SU-DHL-6 (cell line): ENCODE results near the gene TEX55.

Source experiments
- H2AFZ ChIP-seq: fragments of 200-600 bp; sonication (generic); 2 replicates; pipeline ENCODE4 v1.6.1; 2014; ENCODE audit warnings: low read depth, mild to moderate bottlenecking, moderate library complexity, mixed read lengths, antibody characterized with exemption, low read length; ENCODE audit not compliant: severe bottlenecking
- H3F3A ChIP-seq: fragments of 200-600 bp; shearing (Covaris generic); 2 replicates; pipeline ENCODE4 v1.6.0; 2016; ENCODE audit warnings: antibody characterized with exemption, mild to moderate bottlenecking; ENCODE audit not compliant: insufficient read depth
- H3K27ac ChIP-seq: fragments of 200-600 bp; sonication (generic); 2 replicates; pipeline ENCODE4 v1.5.1; 2016; ENCODE audit warnings: low read depth, mild to moderate bottlenecking, low read length, moderate library complexity, mixed read lengths
- H3K27me3 ChIP-seq: fragments of 200-600 bp; sonication (generic), shearing (Covaris generic); 2 replicates; pipeline ENCODE4 v1.6.0; 2014; ENCODE audit warnings: mild to moderate bottlenecking, low read length
- H3K36me3 ChIP-seq: fragments of 200-600 bp; sonication (generic); 2 replicates; pipeline ENCODE4 v1.6.1; 2014; ENCODE audit warnings: mild to moderate bottlenecking, low read length, mixed read lengths
- H3K4me2 ChIP-seq: fragments of 300-600, 200-600 bp; shearing (Covaris generic), sonication (generic); 2 replicates; pipeline ENCODE4 v1.6.0; 2014; ENCODE audit warnings: low read length, low read depth, mild to moderate bottlenecking; ENCODE audit not compliant: poor library complexity, severe bottlenecking
- H3K4me3 ChIP-seq: fragments of 200-600 bp; sonication (generic); 2 replicates; pipeline ENCODE4 v1.5.1; 2014; ENCODE audit warnings: antibody characterized with exemption, low read length, mild to moderate bottlenecking, mixed read lengths; ENCODE audit not compliant: insufficient read depth, poor library complexity, severe bottlenecking
- H3K79me2 ChIP-seq: fragments of 200-600 bp; sonication (generic); 2 replicates; pipeline ENCODE4 v1.6.1; 2014; ENCODE audit warnings: mild to moderate bottlenecking, low read length, moderate library complexity; ENCODE audit not compliant: insufficient read depth
- H3K9ac ChIP-seq: fragments of 200-600 bp; sonication (generic); 2 replicates; pipeline ENCODE4 v1.7.0; 2014; ENCODE audit warnings: mild to moderate bottlenecking, low read length
- H3K9me2 ChIP-seq: fragments of 200-600 bp; sonication (generic); replicated peaks from 2 replicates; pipeline ENCODE4 v1.6.1; 2014; ENCODE audit warnings: low read length; ENCODE audit not compliant: insufficient read depth
- H3K9me3 ChIP-seq: fragments of 200-600 bp; sonication (generic); 2 replicates; pipeline ENCODE4 v1.6.1; 2014; ENCODE audit warnings: low read length, mixed read lengths; ENCODE audit not compliant: insufficient read depth
- H4K20me1 ChIP-seq: fragments of 200-600 bp; sonication (generic); 2 replicates; pipeline ENCODE4 v1.6.1; 2014; ENCODE audit warnings: low read depth, mild to moderate bottlenecking, antibody characterized with exemption, low read length, moderate library complexity, mixed read lengths
- CTCF ChIP-seq: fragments of 200-600 bp; sonication (generic); IDR thresholded peaks from one replicate; pipeline ENCODE4 v1.5.1; 2017; ENCODE audit warnings: antibody characterized with exemption, mild to moderate bottlenecking, low read length, moderate library complexity; ENCODE audit not compliant: insufficient read depth, poor library complexity, severe bottlenecking
- EZH2phosphoT487 ChIP-seq: fragments of 200-600 bp; sonication (generic), shearing (Covaris generic); conservative IDR thresholded peaks from 2 replicates; pipeline ENCODE4 v1.6.1; 2018; ENCODE audit warnings: mild to moderate bottlenecking, antibody characterized with exemption, low read length, moderate library complexity, mixed read lengths

Gene TEX55

GRCh38 chr3:119175872-119176756 is 30.1 kb downstream of the TEX55 start:
- Histone ChIP-seq H3K79me2 (no peaks in the 10 kb centered on the region), H4K20me1 (no peaks in the 10 kb centered on the region), H3K9ac (no peak overlapping the region), H3K4me3 (no peak overlapping the region), H3K9me2 (no peaks in the 10 kb centered on the region), H3K9me3 (no peaks in the 10 kb centered on the region), H3K4me2 (no peak overlapping the region), H2AFZ (no peak overlapping the region), H3K27ac (no peak overlapping the region), H3K27me3 (no peaks in the 10 kb centered on the region), H3K36me3 (no peaks in the 10 kb centered on the region), H3F3A (no peaks in the 10 kb centered on the region)
- TF ChIP-seq EZH2phosphoT487 (no peak), CTCF (no peak)

GRCh38 chr3:119176778-119177177 is 30.8 kb downstream of the TEX55 start:
- no peak for TF ChIP-seq CTCF
- TF ChIP-seq EZH2phosphoT487: no peak
- Histone ChIP-seq H3K4me2 (no peak overlapping the region), H3K9ac (no peak overlapping the region), H3K27ac (no peak overlapping the region), H3K9me2 (no peaks in the 10 kb centered on the region), H3K9me3 (no peaks in the 10 kb centered on the region), H3F3A (no peaks in the 10 kb centered on the region), H3K27me3 (no peaks in the 10 kb centered on the region), H4K20me1 (no peaks in the 10 kb centered on the region), H2AFZ (no peak overlapping the region), H3K79me2 (no peaks in the 10 kb centered on the region), H3K4me3 (no peak overlapping the region), H3K36me3 (no peaks in the 10 kb centered on the region)

- Histone ChIP-seq H3K36me3 (no peaks in the 10 kb centered on the region), H3K4me3 (no peak overlapping the region), H3K27ac (no peak overlapping the region), H3K27me3 (no peaks in the 10 kb centered on the region), H3F3A (no peaks in the 10 kb centered on the region), H2AFZ (no peak overlapping the region), H3K79me2 (no peaks in the 10 kb centered on the region), H4K20me1 (no peaks in the 10 kb centered on the region), H3K4me2 (no peak overlapping the region), H3K9me2 (no peaks in the 10 kb centered on the region), H3K9me3 (no peaks in the 10 kb centered on the region), H3K9ac (no peak overlapping the region)
- TF ChIP-seq CTCF (no peak), EZH2phosphoT487 (no peak)
These were observed 31.4 kb downstream of the TEX55 start for GRCh38 chr3:119177321-119177720.
